Measurements from ENCODE around the gene RHBDL1.

RHBDL1 gene

GRCh38 chr16:716768-717325 lies 41.4 kb downstream of the RHBDL1 start:
- TF ChIP-seq SIN3A (IDR thresholded peaks at IDR 0.05; ENCODE audit: borderline replicate concordance, insufficient read depth, low read length) = no peak
- TF ChIP-seq POLR2AphosphoS5 (IDR thresholded peaks at IDR 0.05; ENCODE audit: low read depth, low read length) = no peak
- TF ChIP-seq TAF1 (IDR thresholded peaks at IDR 0.05; ENCODE audit: borderline replicate concordance, insufficient read depth, low read length) = no peak
- TF ChIP-seq FOXP2 (optimal IDR thresholded peaks at IDR 0.05; ENCODE audit: borderline replicate concordance, extremely low read depth, extremely low read length, insufficient read depth) = no peak
- TF ChIP-seq REST (IDR thresholded peaks at IDR 0.05; ENCODE audit: insufficient read depth in 1 of 2, low read depth in 2 of 2, low read length in 2 of 2) = no peak

- TF ChIP-seq FOXP2 (optimal IDR thresholded peaks at IDR 0.05; ENCODE audit: borderline replicate concordance, extremely low read depth, extremely low read length, insufficient read depth) = no peak
- TF ChIP-seq POLR2AphosphoS5 (IDR thresholded peaks at IDR 0.05; ENCODE audit: low read depth, low read length) = no peak; the same call in 1 of the 2 replicates
- no peak for TF ChIP-seq REST (IDR thresholded peaks at IDR 0.05; ENCODE audit: insufficient read depth in 1 of 2, low read depth in 2 of 2, low read length in 2 of 2)
- TF ChIP-seq TAF1 (IDR thresholded peaks at IDR 0.05; ENCODE audit: borderline replicate concordance, insufficient read depth, low read length) = no peak
- TF ChIP-seq SIN3A (IDR thresholded peaks at IDR 0.05; ENCODE audit: borderline replicate concordance, insufficient read depth, low read length) = no peak
Measured at GRCh38 chr16:717450-718245, 42.2 kb downstream of the RHBDL1 start.

DNA sequence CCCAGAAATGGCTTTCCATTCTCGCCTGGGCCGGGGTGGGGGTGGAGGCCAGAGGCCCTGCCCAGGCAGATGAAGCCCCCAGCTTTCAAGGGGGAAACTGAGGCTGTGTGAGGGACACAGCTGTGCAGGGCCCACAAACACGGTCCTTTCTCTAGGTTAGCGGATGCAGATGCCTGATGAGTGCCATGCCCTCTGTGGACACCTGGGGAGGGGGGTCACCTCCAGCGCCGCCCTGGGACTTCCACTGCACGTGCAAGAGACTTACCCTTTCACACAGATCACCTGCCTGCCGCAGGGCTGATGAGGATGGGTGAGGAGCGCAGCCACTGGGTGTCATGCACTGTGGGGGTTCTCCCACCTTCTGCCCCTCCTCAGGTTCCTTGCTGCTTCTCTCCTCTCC lies 42.9 kb downstream of the RHBDL1 start:
- no peak for TF ChIP-seq REST (IDR thresholded peaks at IDR 0.05; ENCODE audit: insufficient read depth in 1 of 2, low read depth in 2 of 2, low read length in 2 of 2)
- no peak for TF ChIP-seq TAF1 (IDR thresholded peaks at IDR 0.05; ENCODE audit: borderline replicate concordance, insufficient read depth, low read length)
- TF ChIP-seq POLR2AphosphoS5 (IDR thresholded peaks at IDR 0.05; ENCODE audit: low read depth, low read length) = no peak
- TF ChIP-seq FOXP2 (optimal IDR thresholded peaks at IDR 0.05; ENCODE audit: borderline replicate concordance, extremely low read depth, extremely low read length, insufficient read depth) = no peak
- no peak for TF ChIP-seq SIN3A (IDR thresholded peaks at IDR 0.05; ENCODE audit: borderline replicate concordance, insufficient read depth, low read length)

DNA sequence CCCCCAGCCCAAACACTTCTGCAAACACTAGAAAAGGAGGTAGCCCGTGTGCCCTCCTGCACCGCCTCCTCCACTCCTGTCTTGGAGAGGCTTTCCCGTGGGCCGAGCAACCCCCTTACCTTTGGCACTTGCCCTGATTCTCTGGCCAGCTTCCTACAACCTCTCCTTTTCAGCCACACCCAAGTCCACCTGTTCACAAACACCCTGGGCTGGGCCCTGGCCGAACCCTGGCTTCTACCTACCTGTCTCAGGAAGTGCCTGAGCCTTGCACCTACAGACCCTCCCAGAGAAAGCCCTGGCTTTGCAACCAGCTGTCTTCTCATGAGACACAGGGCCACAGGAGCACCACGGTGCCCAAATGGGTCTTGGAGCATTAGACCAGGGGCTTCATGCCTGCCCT lies 43.5 kb downstream of the RHBDL1 start:
- TF ChIP-seq TAF1 (IDR thresholded peaks at IDR 0.05; ENCODE audit: borderline replicate concordance, insufficient read depth, low read length) (no peak), POLR2AphosphoS5 (IDR thresholded peaks at IDR 0.05; ENCODE audit: low read depth, low read length) (no peak)

DNA sequence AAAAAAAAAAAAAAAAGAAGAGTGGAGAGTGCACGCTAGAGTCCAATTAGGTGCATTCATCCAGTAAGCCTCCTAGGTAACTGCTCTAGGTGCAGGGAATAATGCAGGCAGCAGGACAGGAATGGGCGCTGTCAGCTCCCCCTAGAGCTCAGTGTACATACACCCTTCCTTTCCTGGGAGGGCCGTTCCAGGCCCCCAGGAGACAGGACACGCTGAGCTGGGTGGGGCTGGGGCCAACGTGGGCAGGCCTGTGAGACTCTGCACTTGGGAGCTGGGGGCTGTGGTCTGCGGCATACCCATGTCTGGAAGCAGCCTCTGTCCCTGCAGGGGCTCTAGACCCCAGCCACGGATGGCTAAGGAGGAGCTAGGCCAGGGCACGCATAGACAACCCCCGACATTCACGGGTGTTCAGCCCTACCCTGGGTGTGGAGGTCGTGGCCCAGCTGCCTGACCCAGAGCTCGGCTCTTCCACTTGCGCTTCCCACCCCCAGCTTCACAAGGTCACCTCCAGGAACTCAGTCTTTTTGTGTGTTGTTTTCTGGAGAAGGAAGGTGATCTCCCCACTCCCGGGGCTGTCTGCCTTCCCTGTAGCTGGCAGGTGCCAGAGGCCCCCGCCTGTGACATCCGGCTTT lies 44.5 kb downstream of the RHBDL1 start:
- 0 out of 4 replicates have a peak, but pooled peaks of 1 of the 2 experiments have one; percentile 7 for TF ChIP-seq REST (IDR thresholded peaks at IDR 0.05; ENCODE audit: insufficient read depth in 1 of 2, low read depth in 2 of 2, low read length in 2 of 2)
- TF ChIP-seq SIN3A (IDR thresholded peaks at IDR 0.05; ENCODE audit: borderline replicate concordance, insufficient read depth, low read length) = no peak
- no peak for TF ChIP-seq FOXP2 (optimal IDR thresholded peaks at IDR 0.05; ENCODE audit: borderline replicate concordance, extremely low read depth, extremely low read length, insufficient read depth)
- TF ChIP-seq POLR2AphosphoS5 (IDR thresholded peaks at IDR 0.05; ENCODE audit: low read depth, low read length) = peak; percentile 61; the same call in 1 of the 2 replicates
- TF ChIP-seq TAF1 (IDR thresholded peaks at IDR 0.05; ENCODE audit: borderline replicate concordance, insufficient read depth, low read length) = no peak

All from PFSK-1 (cell line).